AG20443 (cell line): ENCODE measurements around the gene MIA3.
"Not testable (repeated sequence)": the region's sequence is repeated elsewhere in the genome, so short reads cannot be mapped to it uniquely, and the experiment has no call there.

Experiments used
- DNase-seq: peaks from one replicate; pipeline ENCODE4 v3.0.0; 2012; ENCODE audit warnings: low spot score, mixed read lengths

The MIA3 gene

GRCh38 chr1:222618001-222618879, at the start of gene MIA3:
MIA3 (plus strand) TSS chr1:222618097; CDS start chr1:222618111, 14 bp downstream.
- DNase-seq, result peak; percentile 95

DNA sequence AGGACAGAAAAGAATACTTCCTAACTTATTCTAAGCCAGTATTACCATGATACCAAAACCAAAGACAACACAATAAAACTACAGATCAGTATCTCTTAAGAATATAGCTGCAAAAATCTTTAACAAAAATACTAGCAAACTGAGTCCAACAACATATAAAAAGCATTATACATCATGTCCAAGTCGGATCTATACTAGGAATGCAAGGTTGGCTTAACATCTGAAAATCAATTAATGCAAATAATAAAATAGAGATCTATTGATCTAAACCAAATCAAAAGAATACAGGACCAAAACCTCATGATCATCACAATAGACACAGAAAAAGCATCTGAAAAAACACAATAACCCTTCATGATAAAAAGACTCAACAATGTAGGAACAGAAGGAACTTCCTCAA, 47.1 kb upstream of the MIA3 start:
- no peak for DNase-seq

DNA sequence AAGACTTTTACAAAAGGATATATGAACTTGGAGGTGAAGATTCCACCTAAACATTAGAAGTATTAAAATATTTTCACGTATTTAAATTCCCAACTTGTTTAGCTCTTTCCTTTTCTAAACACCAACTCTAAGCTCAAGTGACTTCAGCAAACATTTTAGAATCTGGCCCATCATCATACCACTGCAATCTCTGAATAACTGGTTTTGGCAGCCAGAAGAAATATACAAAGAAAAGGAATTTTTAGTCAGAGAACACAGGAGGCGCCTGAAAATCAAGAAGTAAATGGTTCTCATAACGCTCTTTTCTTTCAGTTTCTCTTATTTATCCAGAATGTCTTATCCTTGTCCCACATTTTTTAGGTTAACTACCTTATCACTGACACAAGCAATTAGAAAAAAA, 38.6 kb upstream of the MIA3 start:
- DNase-seq, result no peak

DNA sequence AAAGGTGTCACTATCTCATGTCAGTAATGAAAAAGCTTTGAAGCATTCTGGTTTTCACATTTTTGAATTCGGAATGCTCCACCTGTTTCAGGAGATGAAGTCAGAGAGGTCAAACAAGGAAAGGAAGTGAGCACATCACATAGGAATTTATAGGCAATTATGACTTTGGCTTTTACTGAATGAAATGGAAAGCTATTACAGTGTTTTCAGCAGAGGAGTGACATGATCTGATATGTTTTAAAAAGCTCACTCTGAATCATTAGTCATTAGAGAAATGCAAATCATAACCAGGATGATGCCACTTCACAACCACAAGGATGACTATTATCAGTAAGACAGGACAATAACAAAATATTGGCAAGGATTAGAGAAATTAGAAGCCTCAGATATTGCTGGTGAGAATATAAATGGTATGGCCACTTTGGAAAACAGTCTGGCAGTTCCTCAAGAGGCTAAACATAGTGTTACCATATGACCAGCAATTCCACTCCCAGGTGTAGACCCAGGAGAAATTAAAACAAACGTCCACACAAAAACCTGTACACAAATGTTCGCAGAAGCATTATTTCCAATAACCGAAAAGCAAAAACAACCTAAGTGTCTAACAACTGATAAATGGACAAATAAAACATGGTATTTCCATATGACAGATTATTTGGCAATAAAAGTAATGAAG, 35.7 kb upstream of the MIA3 start:
- DNase-seq, result peak; percentile 13

- no peak for DNase-seq
Measured at GRCh38 chr1:222583079-222583478, 34.8 kb upstream of the MIA3 start.

- DNase-seq, result no peak
Measured at GRCh38 chr1:222586842-222587241, 31.1 kb upstream of the MIA3 start.

- no peak for DNase-seq
Measured at GRCh38 chr1:222588135-222588534, 29.8 kb upstream of the MIA3 start.

- peak; percentile 93 for DNase-seq
Measured at GRCh38 chr1:222589462-222590302, 28.2 kb upstream of the MIA3 start, which contains the start of gene TAF1A. TAF1A (minus strand) TSS chr1:222589933.

DNA sequence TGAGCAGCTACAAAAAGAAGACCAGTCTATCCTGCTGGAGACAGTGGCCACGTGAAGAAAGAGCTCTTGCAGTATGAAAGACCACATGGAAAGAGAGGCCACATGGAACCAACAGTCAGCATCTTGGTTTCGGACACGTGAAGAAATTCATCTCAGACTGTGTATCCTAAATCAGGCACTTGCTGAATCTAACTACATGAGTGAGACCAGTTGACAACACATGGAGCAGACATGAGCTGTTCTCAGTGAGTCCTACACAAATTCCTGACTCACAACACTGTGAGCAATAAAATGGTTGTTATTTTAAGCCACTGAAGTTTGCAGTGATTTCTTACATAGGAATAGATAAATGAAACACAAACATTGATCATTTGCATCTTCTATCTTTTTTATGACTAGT, 25.7 kb upstream of the MIA3 start:
- peak; percentile 18 for DNase-seq

- DNase-seq, result no peak
Measured at GRCh38 chr1:222594789-222595188, 23.1 kb upstream of the MIA3 start.

DNA sequence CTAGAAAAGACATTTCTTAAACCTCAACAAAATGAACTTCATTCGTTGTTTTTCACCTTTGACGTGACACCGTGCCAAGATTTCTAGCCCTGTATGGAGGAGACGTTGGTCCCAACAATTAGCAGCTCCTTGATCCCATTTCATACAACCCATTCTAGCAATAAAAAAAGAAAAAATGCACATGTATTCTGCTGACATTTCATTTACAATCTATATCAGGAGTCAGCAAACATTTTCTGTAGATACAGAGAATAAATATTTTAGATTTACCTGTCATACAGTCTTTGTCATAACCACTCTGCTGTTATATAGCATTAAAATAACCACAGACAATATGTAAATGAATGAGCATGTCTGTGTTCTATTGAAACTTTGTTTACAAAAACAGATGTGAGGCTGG, 21.2 kb upstream of the MIA3 start:
- DNase-seq, result no peak

GRCh38 chr1:222600281-222600680, 17.6 kb upstream of the MIA3 start:
- DNase-seq, result no peak

DNA sequence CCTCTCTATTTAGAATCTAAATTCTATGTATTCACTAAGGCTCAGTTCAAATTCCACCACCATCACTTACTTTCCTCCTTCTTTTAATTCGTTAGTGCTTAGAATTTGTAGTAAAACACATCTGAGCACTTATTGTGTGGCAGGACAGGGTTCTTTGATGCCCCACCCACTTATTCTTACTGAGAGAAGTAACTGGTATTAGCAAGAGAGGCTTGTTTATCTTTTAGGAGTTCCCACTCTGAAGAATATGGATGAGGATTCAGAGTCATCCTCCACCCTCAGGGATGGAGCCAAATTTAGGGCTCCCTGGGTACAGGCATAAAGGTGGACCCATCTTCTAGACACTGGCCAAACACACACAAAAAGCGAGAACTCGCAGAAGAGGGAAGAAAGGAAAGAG, 16.6 kb upstream of the MIA3 start:
- no peak for DNase-seq

- no peak for DNase-seq
Measured at GRCh38 chr1:222606757-222607156, 11.1 kb upstream of the MIA3 start.

GRCh38 chr1:222609111-222609510, 8.8 kb upstream of the MIA3 start:
- not testable (repeated sequence) for DNase-seq

- DNase-seq, result no peak
Measured at GRCh38 chr1:222610728-222611127, 7.2 kb upstream of the MIA3 start.

- no peak for DNase-seq
Measured at GRCh38 chr1:222613627-222614026, 4.3 kb upstream of the MIA3 start.

DNA sequence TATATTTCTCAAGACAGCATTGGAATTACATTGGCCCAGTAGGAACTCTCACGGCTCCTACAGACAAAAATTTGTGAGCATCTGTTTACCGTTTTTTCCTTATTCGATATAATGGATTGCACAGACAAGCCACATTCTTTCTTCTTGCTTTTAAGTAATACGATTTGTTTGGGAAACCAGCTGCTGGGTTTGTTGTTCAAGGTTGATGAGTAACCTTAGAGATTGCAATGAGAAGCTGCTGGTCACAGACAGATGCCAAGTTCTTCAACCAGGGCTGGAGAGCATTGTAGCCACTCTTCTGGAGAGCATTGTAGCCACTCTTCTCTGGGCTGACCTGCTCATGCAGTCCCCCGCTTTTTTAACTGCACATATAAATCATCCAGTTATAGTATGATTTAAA, 1.4 kb upstream of the MIA3 start:
- DNase-seq, result peak; percentile 80

DNA sequence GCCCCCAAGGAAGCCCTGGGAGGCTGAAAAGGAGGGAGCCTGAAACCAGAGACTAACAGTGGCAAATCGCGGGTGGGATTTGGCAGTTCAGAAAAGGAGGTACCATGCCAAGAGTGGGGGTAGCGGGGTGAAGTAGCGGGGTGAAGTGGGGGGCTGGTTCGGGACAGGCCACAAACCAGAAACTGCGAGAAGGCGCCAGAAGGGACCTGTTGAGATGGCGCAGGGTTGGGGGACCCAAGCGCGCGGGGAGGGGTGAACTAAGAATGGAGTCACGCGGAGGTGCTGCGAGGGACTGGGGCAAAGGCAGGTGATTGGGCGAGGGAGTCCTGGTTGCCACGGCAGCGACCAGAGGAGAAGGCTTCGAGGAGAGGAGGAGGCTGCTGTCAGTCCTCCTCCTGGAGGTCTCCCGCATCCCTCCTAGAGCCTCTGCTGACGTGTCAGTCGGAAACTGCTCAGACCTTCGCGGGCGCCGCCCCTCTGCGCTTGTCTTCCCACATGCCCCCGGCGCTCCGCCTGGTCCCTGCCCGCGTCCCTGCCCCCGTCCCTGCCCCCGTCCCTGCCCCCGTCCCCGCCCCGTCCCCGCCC, 438 bp upstream of the MIA3 start:
- peak; percentile 94 for DNase-seq

GRCh38 chr1:222618880-222619596, 1.1 kb downstream of the MIA3 start:
- peak; percentile 35 for DNase-seq

DNA sequence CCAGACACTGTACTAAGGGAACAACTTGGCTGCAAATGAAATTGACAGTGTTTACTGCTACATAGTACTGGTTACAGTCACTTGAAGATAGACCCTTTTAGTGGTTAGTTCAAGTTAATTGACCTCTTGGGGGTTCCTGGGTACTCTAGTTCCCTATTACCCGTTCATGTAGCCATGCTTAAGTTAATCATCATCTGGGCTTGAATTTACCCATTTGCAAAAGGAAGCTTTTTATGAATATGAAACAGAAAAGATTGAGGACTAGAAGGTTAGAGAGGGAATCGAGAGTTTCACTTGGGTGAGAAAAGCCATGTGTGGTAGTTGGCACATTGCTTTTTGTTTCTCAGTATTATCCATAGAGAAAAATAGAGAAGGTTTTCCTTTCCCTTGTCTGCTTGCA, 2.7 kb downstream of the MIA3 start:
- DNase-seq, result no peak
